BLaER1 (cell line): ENCODE measurements around the gene ID4.
"Not testable (repeated sequence)": the region's sequence is repeated elsewhere in the genome, so short reads cannot be mapped to it uniquely, and the experiment has no call there.

ENCODE experiments used
- H3K27ac ChIP-seq: shearing (Covaris generic); formaldehyde crosslinking; 2 replicates; pipeline ENCODE4 v1.8.1; 2022
- H3K27me3 ChIP-seq: shearing (Covaris generic); formaldehyde crosslinking; 2 replicates; pipeline ENCODE4 v1.8.1; 2022
- H3K36me3 ChIP-seq: shearing (Covaris generic); formaldehyde crosslinking; 2 replicates; pipeline ENCODE4 v1.8.1; 2022
- H3K4me1 ChIP-seq: shearing (Covaris generic); formaldehyde crosslinking; 2 replicates; pipeline ENCODE4 v1.8.1; 2022
- H3K4me2 ChIP-seq: shearing (Covaris generic); formaldehyde crosslinking; 2 replicates; pipeline ENCODE4 v1.8.1; 2022
- H3K4me3 ChIP-seq: shearing (Covaris generic); formaldehyde crosslinking; 2 replicates; pipeline ENCODE4 v1.8.1; 2022
- H3K9ac ChIP-seq: shearing (Covaris generic); formaldehyde crosslinking; 2 replicates; pipeline ENCODE4 v1.8.1; 2022
- H3K9me3 ChIP-seq: shearing (Covaris generic); formaldehyde crosslinking; 2 replicates; pipeline ENCODE4 v1.8.1; 2022
- H4K20me1 ChIP-seq: shearing (Covaris generic); formaldehyde crosslinking; 2 replicates; pipeline ENCODE4 v1.8.1; 2022
- Cebpa-rat ChIP-seq: shearing (Covaris generic); IDR thresholded peaks from 2 replicates; pipeline ENCODE4 v1.8.1; 2022

ID4 gene

DNA sequence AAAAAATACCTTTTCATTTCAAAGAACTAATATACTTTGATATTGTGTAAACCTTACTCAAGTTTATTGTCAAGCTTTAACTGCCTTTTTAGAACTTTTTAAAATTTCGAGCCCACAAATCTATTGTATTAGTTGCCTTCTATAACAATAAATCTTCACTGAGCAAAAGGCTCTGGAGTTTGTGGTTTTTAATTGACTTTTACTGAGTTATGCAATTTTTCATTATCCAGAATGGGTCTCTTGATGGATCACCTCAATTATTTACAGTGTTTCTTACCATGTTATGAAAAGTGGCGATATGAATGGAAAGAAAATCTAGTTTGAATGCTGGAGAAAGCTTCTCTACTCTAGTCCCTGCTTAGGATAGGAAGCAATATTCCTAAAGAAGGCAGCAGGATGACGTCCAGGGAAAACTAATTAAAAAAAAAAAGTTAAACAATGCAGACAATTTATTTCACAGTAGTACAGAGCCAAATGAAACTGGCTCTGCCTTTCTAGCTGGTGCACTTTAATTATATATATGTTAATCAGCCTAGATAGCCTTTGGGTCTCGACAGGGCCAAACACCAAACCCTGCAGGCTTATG, 5.0 kb downstream of the ID4 start:
- H3K4me2 ChIP-seq, result peak overlapping the region; percentile 85
- no peak overlapping the region for H3K27ac ChIP-seq
- peaks cover 7% of the 10 kb centered on the region for H3K9me3 ChIP-seq
- H3K36me3 ChIP-seq, result no peaks in the 10 kb centered on the region
- no peak for TF ChIP-seq Cebpa-rat
- H4K20me1 ChIP-seq, result no peaks in the 10 kb centered on the region
- H3K4me1 ChIP-seq, result peaks cover 62% of the 10 kb centered on the region
- H3K9ac ChIP-seq, result no peak overlapping the region
- peaks cover 4% of the 10 kb centered on the region; the same call in 1 of the 2 replicates for H3K27me3 ChIP-seq
- H3K4me3 ChIP-seq, result no peak overlapping the region

DNA sequence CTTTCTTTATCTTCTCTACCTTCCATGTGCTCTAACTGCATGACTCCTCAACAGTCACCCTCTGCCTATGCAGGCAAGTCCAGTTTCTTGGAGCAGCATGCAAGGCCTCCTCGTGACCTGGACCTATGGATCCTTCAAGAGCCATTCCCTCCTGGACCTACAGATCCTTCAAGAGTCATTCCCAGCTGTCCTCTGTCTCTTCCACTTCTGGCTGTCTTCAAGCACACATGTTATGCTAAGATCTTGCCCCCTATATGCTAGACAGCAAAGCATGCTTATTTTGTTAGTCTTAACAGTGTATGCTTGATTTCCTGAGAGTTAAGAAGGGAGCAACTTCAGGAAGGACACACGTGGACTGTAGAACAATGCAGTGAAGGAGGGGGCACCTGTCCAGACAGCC, 7.5 kb downstream of the ID4 start:
- no peaks in the 10 kb centered on the region for H3K9me3 ChIP-seq
- H3K9ac ChIP-seq, result no peak overlapping the region
- H3K4me3 ChIP-seq, result no peak overlapping the region
- peak overlapping the region; percentile 33; the same call in 1 of the 2 replicates for H3K4me2 ChIP-seq
- no peaks in the 10 kb centered on the region for H3K36me3 ChIP-seq
- H3K27ac ChIP-seq, result no peak overlapping the region
- H3K27me3 ChIP-seq, result no peaks in the 10 kb centered on the region
- peaks cover 49% of the 10 kb centered on the region for H3K4me1 ChIP-seq
- TF ChIP-seq Cebpa-rat, result no peak
- no peaks in the 10 kb centered on the region for H4K20me1 ChIP-seq

DNA sequence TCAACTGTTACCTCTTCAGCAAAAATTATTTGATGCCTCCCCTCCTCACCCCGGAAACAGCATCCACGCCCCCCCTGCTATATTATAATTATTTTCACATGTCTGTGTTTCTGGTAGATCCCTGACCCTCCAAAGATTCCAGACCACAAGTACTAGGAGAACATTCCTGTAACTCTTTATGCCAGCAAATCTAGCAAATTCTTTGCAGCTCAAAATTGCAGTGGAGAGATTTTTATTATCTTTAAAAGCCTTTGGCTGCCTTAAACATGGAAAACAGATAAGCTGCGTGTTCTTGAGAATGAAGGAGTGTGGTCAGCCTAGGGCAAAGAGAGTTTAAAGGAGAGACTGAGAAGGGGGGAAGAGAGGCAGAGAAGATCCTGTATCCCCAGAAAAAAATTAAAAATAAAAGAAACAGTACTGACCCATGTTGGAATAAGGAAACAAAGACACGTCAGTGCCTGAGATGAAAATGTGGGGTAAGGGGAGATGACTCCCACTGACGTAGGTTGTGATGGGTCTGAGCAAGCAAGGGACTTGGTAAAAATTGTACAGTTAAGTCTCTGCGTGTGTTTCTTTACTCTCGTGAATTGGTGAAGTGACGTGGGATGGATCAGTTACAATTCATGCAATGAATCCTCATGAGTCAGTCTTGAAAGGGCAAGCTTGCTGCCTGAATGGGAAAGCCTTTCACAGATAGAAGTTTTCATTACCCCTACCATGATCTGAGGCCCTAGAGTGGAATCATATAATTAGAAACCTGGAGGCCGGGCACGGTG, 8.3 kb downstream of the ID4 start:
- Histone ChIP-seq H3K4me1 (peaks cover 42% of the 10 kb centered on the region), H3K27ac (no peak overlapping the region), H3K9ac (no peak overlapping the region), H3K27me3 (no peaks in the 10 kb centered on the region), H3K36me3 (no peaks in the 10 kb centered on the region), H3K9me3 (no peaks in the 10 kb centered on the region), H3K4me2 (no peak overlapping the region), H4K20me1 (no peaks in the 10 kb centered on the region), H3K4me3 (no peak overlapping the region)
- TF ChIP-seq Cebpa-rat, result no peak

DNA sequence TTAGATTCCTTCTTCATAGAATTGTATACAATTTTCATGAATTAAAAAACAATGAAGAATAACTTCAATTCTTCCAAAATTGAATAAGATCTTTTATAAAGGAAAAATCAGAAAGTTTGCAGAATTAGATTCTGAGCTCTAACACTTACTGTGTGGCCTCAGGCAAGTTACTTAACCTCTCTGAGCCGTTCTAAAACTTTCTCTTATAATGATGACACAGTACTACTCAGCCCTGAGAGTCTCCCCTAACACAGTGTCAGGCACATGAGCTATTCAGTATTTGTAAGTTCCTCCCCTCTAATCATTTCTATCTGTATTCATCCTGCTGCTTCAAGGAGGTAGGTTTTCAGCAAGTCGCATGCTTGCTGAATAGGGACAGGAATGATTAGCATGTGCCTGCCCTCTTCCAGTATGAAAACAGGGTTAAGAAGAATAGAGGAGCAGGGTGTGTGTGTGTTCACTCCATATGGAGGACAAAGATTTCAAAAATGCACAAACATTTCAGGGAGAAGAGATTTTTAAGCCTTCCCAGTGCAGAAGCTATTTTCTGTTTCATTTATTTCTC, 11.4 kb downstream of the ID4 start:
- Histone ChIP-seq H3K9ac (no peak overlapping the region), H3K4me2 (no peak overlapping the region), H3K9me3 (no peaks in the 10 kb centered on the region), H3K4me3 (no peak overlapping the region), H3K36me3 (no peaks in the 10 kb centered on the region), H4K20me1 (no peaks in the 10 kb centered on the region), H3K27me3 (no peaks in the 10 kb centered on the region), H3K4me1 (peaks cover 32% of the 10 kb centered on the region), H3K27ac (no peak overlapping the region)
- TF ChIP-seq Cebpa-rat, result no peak

DNA sequence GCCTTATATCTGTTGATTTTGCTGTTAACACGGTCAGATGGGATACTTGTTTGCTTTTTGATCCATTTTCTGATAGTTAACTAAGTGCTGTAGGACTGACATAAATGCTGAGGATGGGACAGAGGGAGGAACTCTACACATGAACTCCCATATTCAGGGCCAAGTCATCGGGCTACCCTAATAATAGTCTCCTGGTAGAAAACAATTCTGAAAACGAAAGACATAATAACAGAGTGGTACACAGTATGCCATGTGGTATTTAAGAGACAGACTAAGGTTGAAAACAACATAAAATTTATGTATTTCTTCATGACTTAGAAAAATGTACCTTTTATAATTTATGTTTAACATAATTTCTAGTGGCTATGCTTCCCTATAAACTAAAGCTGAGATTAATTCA, 12.0 kb downstream of the ID4 start:
- Histone ChIP-seq H3K9me3 (peaks cover under 1% of the 10 kb centered on the region; the same call in 1 of the 2 replicates), H3K4me3 (no peak overlapping the region), H3K4me2 (no peak overlapping the region), H3K36me3 (no peaks in the 10 kb centered on the region), H4K20me1 (no peaks in the 10 kb centered on the region), H3K27me3 (no peaks in the 10 kb centered on the region), H3K9ac (no peak overlapping the region), H3K4me1 (peaks cover 29% of the 10 kb centered on the region), H3K27ac (no peak overlapping the region)
- TF ChIP-seq Cebpa-rat, result no peak

DNA sequence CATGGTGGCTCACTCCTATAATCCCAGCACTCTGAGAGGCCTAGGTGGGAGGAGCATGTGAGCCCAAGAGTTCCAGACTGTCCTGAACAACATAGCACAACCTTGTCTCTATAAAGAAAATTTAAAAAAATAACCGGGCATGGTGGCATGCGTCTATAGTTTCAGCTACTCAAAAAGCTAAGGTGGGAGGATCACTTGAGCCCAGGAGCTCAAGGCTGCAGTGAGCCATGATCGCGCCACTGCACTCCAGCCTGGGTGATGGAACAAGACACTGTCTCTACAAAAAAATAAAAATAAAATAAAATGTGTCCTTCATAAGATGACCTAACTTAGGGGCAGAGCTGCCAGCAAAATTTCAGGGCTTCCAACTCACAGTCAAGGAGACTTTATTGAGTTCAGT, 12.6 kb downstream of the ID4 start:
- Histone ChIP-seq H3K4me2 (no peak overlapping the region), H3K27me3 (no peaks in the 10 kb centered on the region), H3K4me3 (no peak overlapping the region), H4K20me1 (no peaks in the 10 kb centered on the region), H3K4me1 (peaks cover 30% of the 10 kb centered on the region), H3K36me3 (no peaks in the 10 kb centered on the region), H3K27ac (no peak overlapping the region), H3K9ac (no peak overlapping the region), H3K9me3 (peaks cover 5% of the 10 kb centered on the region; the same call in 1 of the 2 replicates)
- TF ChIP-seq Cebpa-rat, result no peak

DNA sequence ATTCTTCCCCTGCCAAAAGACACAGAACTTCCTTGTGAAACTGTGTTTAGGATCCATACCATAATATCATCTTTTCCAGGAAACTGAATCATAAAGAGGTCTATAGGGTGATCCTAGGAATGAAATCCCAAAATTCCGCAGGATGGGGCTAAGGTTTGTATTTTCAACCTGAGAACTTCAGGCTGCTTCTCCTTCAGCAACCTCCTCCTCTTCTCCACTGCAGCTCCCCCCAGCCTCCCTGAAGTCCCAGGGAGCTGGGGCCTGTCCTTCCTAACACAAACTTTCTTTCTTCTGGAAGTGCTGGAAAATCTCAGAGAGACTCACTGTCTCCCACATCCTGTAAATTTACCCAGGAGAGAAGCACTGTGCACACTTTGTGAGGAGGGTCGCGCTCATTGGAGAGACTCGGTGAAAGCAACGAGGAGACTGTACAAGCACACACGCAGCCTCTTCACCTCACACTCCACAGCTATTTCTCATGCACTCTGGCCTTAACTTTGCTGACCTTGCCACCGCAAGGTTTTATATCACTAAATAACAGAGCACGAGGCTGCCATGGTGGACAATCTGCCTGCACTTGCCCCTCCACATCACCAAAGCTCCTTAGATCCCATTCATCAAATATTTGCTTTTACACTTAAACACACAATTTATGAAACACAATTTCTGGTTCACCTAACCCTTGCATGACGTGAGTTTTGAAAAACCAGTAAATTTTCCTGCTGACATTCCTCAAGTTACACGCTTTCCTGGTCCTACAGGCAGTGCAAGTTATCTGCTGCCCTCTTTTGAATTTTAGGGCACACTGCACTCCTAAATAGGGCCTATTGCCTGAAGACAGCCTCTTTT, 14.3 kb downstream of the ID4 start:
- Histone ChIP-seq H3K27me3 (no peaks in the 10 kb centered on the region), H3K36me3 (no peaks in the 10 kb centered on the region), H4K20me1 (no peaks in the 10 kb centered on the region), H3K9me3 (peaks cover 5% of the 10 kb centered on the region; the same call in 1 of the 2 replicates), H3K4me1 (peaks cover 47% of the 10 kb centered on the region), H3K9ac (no peak overlapping the region), H3K4me2 (peak overlapping the region; percentile 7; the same call in 1 of the 2 replicates), H3K27ac (no peak overlapping the region), H3K4me3 (no peak overlapping the region)
- TF ChIP-seq Cebpa-rat, result no peak

DNA sequence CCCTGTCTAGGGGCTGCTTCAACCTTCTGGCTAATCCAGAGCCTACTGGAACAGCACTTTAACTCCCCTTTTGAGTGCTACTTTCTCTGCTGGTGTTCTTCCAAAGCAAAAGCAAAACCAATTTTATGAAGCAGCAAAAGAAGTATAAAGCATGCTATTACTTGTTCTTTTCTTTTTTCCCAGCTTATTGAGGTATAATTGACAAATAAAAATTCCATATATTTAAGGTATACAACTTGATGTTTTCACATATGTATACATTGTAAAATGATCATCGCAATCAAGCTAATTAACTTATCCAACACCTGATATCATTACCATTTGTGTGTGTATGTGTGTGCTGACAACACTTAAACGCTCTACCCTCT, 14.9 kb downstream of the ID4 start:
- TF ChIP-seq Cebpa-rat, result no peak
- H3K27me3 ChIP-seq, result no peaks in the 10 kb centered on the region
- H3K27ac ChIP-seq, result no peak overlapping the region
- H3K4me2 ChIP-seq, result 0 out of 2 replicates have a peak overlapping the region, but pooled peaks have one; percentile 7
- H3K4me1 ChIP-seq, result peaks cover 53% of the 10 kb centered on the region
- no peak overlapping the region for H3K9ac ChIP-seq
- H3K4me3 ChIP-seq, result no peak overlapping the region
- peaks cover 5% of the 10 kb centered on the region; the same call in 1 of the 2 replicates for H3K9me3 ChIP-seq
- H3K36me3 ChIP-seq, result no peaks in the 10 kb centered on the region
- H4K20me1 ChIP-seq, result no peaks in the 10 kb centered on the region

DNA sequence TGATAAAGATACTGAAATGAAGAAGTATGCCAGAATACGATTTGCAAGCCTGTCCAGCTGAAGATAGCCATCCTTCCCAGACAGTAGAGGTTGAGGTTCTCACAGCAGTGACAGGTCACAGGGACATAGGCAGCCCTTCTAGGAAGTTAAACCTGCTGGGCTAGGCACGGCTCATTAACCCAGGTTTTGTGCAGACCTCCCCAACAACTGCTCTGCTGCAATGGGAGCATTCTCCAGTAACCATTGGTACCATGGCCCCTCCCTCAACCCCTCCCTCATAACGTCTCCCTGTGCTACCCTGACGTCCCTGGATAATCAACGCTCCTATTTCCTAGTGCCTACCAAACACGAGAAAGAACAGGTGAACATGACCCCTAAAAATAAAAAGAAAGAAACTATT, 15.8 kb downstream of the ID4 start:
- Histone ChIP-seq H3K9me3 (peaks cover 5% of the 10 kb centered on the region; the same call in 1 of the 2 replicates), H3K9ac (no peak overlapping the region), H3K27ac (no peak overlapping the region), H3K4me3 (no peak overlapping the region), H3K27me3 (no peaks in the 10 kb centered on the region), H3K4me1 (peaks cover 62% of the 10 kb centered on the region), H3K36me3 (no peaks in the 10 kb centered on the region), H3K4me2 (peak overlapping the region; percentile 27), H4K20me1 (no peaks in the 10 kb centered on the region)
- no peak for TF ChIP-seq Cebpa-rat

DNA sequence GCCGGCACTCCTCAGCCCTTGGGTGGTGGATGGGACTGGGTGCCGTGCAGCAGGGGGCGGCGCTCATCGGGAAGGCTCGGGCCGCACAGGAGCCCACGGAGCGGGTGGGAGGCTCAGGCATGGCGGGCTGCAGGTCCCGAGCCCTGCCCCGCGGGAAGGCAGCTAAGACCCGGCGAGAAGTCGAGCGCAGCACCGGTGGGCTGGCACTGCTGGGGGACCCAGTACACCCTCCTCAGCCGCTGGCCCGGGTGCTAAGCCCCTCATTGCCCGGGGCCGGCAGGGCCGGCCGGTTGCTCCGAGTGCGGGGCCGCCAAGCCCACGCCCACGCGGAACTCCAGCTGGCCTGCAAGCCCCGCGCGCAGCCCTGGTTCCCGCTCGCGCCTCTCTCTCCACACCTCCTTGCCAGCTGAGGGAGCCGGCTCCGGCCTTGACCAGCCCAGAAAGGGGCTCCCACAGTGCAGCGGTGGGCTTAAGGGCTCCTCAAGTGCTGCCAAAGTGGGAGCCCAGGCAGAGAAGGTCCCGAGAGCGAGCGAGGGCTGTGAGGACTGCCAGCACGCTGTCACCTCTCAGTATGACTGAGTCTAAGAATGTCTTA, 17.3 kb downstream of the ID4 start:
- H3K4me2 ChIP-seq, result peak overlapping the region; percentile 72
- not testable (repeated sequence) for H3K9ac ChIP-seq, H3K9me3 ChIP-seq, H4K20me1 ChIP-seq, H3K4me3 ChIP-seq, H3K27me3 ChIP-seq, H3K36me3 ChIP-seq
- H3K27ac ChIP-seq, result peak overlapping the region; percentile 32
- peaks cover 78% of the 10 kb centered on the region for H3K4me1 ChIP-seq
